OCI-LY1 (cell line): ENCODE measurements around the gene BRPF1.

ENCODE experiments used
- EZH2 ChIP-seq: fragments of 200-600 bp; sonication (generic), shearing (Covaris generic); IDR thresholded peaks from 2 replicates; pipeline ENCODE4 v1.8.0; 2017; ENCODE audit warnings: borderline replicate concordance, mixed run types, mild to moderate bottlenecking, antibody characterized with exemption, low read length, moderate library complexity, mixed read lengths
- TF ChIP-seq, protein P1 (sequence below): fragments of 200-600 bp; sonication (generic), shearing (Covaris generic); IDR thresholded peaks from 2 replicates; pipeline ENCODE4 v1.5.1; 2017; ENCODE audit warnings: mild to moderate bottlenecking, antibody characterized with exemption, low read length, moderate library complexity, mixed read lengths

DNA sequence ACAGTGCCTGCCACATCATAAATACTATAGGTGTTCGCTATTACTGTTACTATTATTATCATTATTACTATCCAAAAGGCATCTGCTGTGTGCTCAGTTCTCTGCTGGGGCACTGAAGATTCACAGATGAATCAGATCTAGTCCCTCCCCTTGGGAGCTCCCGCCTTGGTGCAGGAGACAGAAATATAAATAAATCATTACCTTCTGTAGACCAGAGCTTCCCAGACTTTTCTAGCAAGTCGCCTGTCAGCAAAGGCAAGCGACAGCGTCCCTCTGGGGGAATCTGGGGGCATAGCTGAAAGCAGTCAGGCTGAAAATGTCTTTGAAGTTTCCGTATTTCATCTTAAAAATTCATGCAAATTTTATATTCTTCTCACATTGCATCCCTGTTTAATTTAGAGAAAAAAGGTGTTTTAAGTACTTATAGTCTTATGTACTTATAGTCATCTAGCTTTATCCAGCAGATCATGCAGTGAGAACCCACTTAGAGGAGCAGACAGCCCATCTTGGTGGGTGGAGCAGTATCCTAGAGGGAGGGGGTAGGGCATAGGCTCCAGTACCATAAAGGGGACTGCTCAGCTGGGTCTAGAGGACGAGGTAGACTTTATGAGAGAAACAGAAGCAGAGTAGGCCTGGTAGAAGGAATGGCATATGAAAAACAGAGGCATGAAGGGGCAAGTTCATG is 10.4 kb upstream of the BRPF1 start:
- TF ChIP-seq, protein P1, sequence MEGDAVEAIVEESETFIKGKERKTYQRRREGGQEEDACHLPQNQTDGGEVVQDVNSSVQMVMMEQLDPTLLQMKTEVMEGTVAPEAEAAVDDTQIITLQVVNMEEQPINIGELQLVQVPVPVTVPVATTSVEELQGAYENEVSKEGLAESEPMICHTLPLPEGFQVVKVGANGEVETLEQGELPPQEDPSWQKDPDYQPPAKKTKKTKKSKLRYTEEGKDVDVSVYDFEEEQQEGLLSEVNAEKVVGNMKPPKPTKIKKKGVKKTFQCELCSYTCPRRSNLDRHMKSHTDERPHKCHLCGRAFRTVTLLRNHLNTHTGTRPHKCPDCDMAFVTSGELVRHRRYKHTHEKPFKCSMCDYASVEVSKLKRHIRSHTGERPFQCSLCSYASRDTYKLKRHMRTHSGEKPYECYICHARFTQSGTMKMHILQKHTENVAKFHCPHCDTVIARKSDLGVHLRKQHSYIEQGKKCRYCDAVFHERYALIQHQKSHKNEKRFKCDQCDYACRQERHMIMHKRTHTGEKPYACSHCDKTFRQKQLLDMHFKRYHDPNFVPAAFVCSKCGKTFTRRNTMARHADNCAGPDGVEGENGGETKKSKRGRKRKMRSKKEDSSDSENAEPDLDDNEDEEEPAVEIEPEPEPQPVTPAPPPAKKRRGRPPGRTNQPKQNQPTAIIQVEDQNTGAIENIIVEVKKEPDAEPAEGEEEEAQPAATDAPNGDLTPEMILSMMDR, result no peak
- TF ChIP-seq EZH2, result no peak
